SK-N-SH (cell line): Measurements from ENCODE around the gene ILF3. TPM values are rescaled to one million over a fixed set of nuclear protein-coding genes. Genes with fewer than 3 reads are reported as not detected.

ENCODE experiments used
- CTCF ChIA-PET: fragments of 300-600, 350-600 bp; formaldehyde crosslinking; extraction: SDS; loops from one replicate; lab custom pipeline; 2021; lab: Yijun Ruan, JAX
- POLR2A ChIA-PET: fragments of 350-600 bp; sonication (Branson Sonifier 250); formaldehyde crosslinking; extraction: SDS; loops from one replicate; lab custom pipeline; 2020; ENCODE audit warnings: antibody characterized with exemption, inconsistent platforms; lab: Yijun Ruan, JAX
- DNase-seq: peaks from one replicate; pipeline ENCODE4 v3.0.0; 2012
- H2AFZ ChIP-seq: fragments of 200-600 bp; sonication (generic); 2 replicates; pipeline ENCODE4 v1.8.1; 2016; ENCODE audit warnings: antibody characterized with exemption, mild to moderate bottlenecking, low read depth
- H3F3A ChIP-seq: fragments of 200-600 bp; sonication (generic); replicated peaks from 2 replicates; pipeline ENCODE3; 2016; ENCODE audit warnings: antibody characterized with exemption, mild to moderate bottlenecking; ENCODE audit not compliant: insufficient read depth
- H3K27ac ChIP-seq, 2 experiments: fragments of 200-500 bp in 1 of 2; fragments of 200-600 bp in 1 of 2; sonication (Bioruptor generic) in 1 of 2; sonication (generic), shearing (Covaris generic) in 1 of 2; 2 replicates each; pipeline versions ENCODE4 v1.5.1 to v1.6.1; 2014 to 2016; ENCODE audit warnings: low read depth in 2 of 2, inconsistent platforms in 1 of 2, low read length in 1 of 2, mild to moderate bottlenecking in 1 of 2, mixed read lengths in 1 of 2
- H3K27me3 ChIP-seq: fragments of 200-600 bp; sonication (generic), shearing (Covaris generic); 2 replicates; pipeline ENCODE4 v1.6.1; 2016; ENCODE audit warnings: mixed run types; ENCODE audit not compliant: insufficient read depth
- H3K36me3 ChIP-seq, 2 experiments: fragments of 200-500 bp in 1 of 2; fragments of 200-600 bp in 1 of 2; sonication (Bioruptor generic) in 1 of 2; sonication (generic) in 1 of 2; replicated peaks in 1 of 2; 2 replicates each; pipeline versions ENCODE3 to v1.5.1; 2014 to 2016; ENCODE audit warnings: low read length in 1 of 2, mild to moderate bottlenecking in 1 of 2; ENCODE audit not compliant: insufficient read depth in 2 of 2, control insufficient read depth in 1 of 2
- H3K4me1 ChIP-seq, 2 experiments: fragments of 200-500 bp in 1 of 2; fragments of 200-600 bp in 1 of 2; sonication (Bioruptor generic) in 1 of 2; sonication (generic), shearing (Covaris generic) in 1 of 2; 2 replicates each; pipeline versions ENCODE4 v1.5.1 to v1.6.1; 2014 to 2016; ENCODE audit warnings: low read depth in 1 of 2, low read length in 1 of 2, mixed run types in 1 of 2; ENCODE audit not compliant: insufficient read depth in 2 of 2, control insufficient read depth in 1 of 2
- H3K4me2 ChIP-seq: fragments of 200-600 bp; sonication (generic), shearing (Covaris generic); 2 replicates; pipeline ENCODE4 v1.6.1; 2017; ENCODE audit warnings: mixed run types
- H3K4me3 ChIP-seq, 2 experiments: fragments of 200-500 bp in 1 of 2; fragments of 200-600 bp in 1 of 2; sonication (Bioruptor generic) in 1 of 2; sonication (generic), shearing (Covaris generic) in 1 of 2; 2 replicates each; pipeline versions ENCODE4 v1.5.1 to v1.8.1; 2014 to 2016; ENCODE audit warnings: low read depth in 2 of 2, inconsistent platforms in 1 of 2, low read length in 1 of 2, mild to moderate bottlenecking in 1 of 2, mixed read lengths in 1 of 2, moderate library complexity in 1 of 2
- H3K79me2 ChIP-seq: fragments of 200-600 bp; sonication (generic); 2 replicates; pipeline ENCODE4 v1.8.1; 2017; ENCODE audit warnings: mild to moderate bottlenecking; ENCODE audit not compliant: insufficient read depth
- H3K9ac ChIP-seq: fragments of 200-600 bp; sonication (generic); 2 replicates; pipeline ENCODE4 v1.6.1; 2017; ENCODE audit warnings: mixed run types
- H3K9me2 ChIP-seq: fragments of 200-600 bp; sonication (generic); 2 replicates; pipeline ENCODE4 v1.6.1; 2017; ENCODE audit warnings: mixed run types
- H3K9me3 ChIP-seq: fragments of 200-600 bp; sonication (generic); 2 replicates; pipeline ENCODE4 v1.6.1; 2017; ENCODE audit warnings: mixed run types, mild to moderate bottlenecking, moderate library complexity
- H4K20me1 ChIP-seq: fragments of 200-600 bp; sonication (generic); 2 replicates; pipeline ENCODE4 v1.6.1; 2017; ENCODE audit warnings: mild to moderate bottlenecking, mixed run types; ENCODE audit not compliant: insufficient read depth
- EZH2phosphoT487 ChIP-seq: fragments of 200-600 bp; sonication (generic); IDR thresholded peaks from 2 replicates; pipeline ENCODE4 v1.6.1; 2017; ENCODE audit warnings: low read depth, mixed run types, mild to moderate bottlenecking, antibody characterized with exemption, moderate library complexity, borderline replicate concordance
- FOSL2 ChIP-seq: IDR thresholded peaks from 2 replicates; pipeline ENCODE4 v1.4.0; 2012; ENCODE audit warnings: low read depth, mild to moderate bottlenecking, moderate library complexity, borderline replicate concordance
- FOXJ3 ChIP-seq: sonication (generic); formaldehyde crosslinking; IDR thresholded peaks from 2 replicates; pipeline ENCODE4 v1.5.1; 2020; ENCODE audit warnings: mild to moderate bottlenecking, missing genetic modification reagents
- MEF2A ChIP-seq: IDR thresholded peaks from 2 replicates; pipeline ENCODE4 v1.4.0; 2012; ENCODE audit warnings: low read depth, borderline replicate concordance
- NRF1 ChIP-seq: IDR thresholded peaks from 2 replicates; pipeline ENCODE4 v1.6.1; 2012; ENCODE audit warnings: low read depth, mild to moderate bottlenecking, low read length
- PBX3 ChIP-seq: IDR thresholded peaks from 2 replicates; pipeline ENCODE4; 2012
- POLR2AphosphoS5 ChIP-seq: IDR thresholded peaks from 2 replicates; pipeline ENCODE4 v1.6.1; 2012; ENCODE audit warnings: low read depth, low read length
- RAD21 ChIP-seq: IDR thresholded peaks from 2 replicates; pipeline ENCODE4 v1.6.1; 2012; ENCODE audit warnings: mild to moderate bottlenecking, low read length
- REST ChIP-seq: IDR thresholded peaks from 2 replicates; pipeline ENCODE4 v1.6.1; 2012; ENCODE audit warnings: mild to moderate bottlenecking, low read depth, low read length, moderate library complexity
- RXRA ChIP-seq: IDR thresholded peaks from 2 replicates; pipeline ENCODE4 v1.4.0; 2012; ENCODE audit warnings: low read depth, mild to moderate bottlenecking, borderline replicate concordance
- SIN3A ChIP-seq: IDR thresholded peaks from 2 replicates; pipeline ENCODE4 v1.6.1; 2012; ENCODE audit warnings: low read depth, mild to moderate bottlenecking, low read length, moderate library complexity, borderline replicate concordance
- TAF1 ChIP-seq: IDR thresholded peaks from 2 replicates; pipeline ENCODE4 v1.6.1; 2012; ENCODE audit warnings: low read depth, mild to moderate bottlenecking, low read length, moderate library complexity, borderline replicate concordance
- TCF12 ChIP-seq: IDR thresholded peaks from 2 replicates; pipeline ENCODE4 v1.4.0; 2012
- USF2 ChIP-seq: fragments of 150-350 bp; IDR thresholded peaks from 2 replicates; pipeline ENCODE4 v1.6.1; 2017; ENCODE audit warnings: antibody characterized with exemption, low read length, low read depth, borderline replicate concordance
- YY1 ChIP-seq: IDR thresholded peaks from 2 replicates; pipeline ENCODE4 v1.4.0; 2012; ENCODE audit warnings: low read depth, mild to moderate bottlenecking
- ZBTB33 ChIP-seq: IDR thresholded peaks from 2 replicates; pipeline ENCODE4 v1.4.0; 2012; ENCODE audit warnings: low read depth, borderline replicate concordance
- WGBS: methylation state at CpG from one replicate; pipeline ENCODE4 v1.1.6; 2017; ENCODE audit warnings: low lambda C conversion rate; 5-methylcytosine and 5-hydroxymethylcytosine counted together
- polyA plus RNA-seq, 3 experiments: library from polyadenylated mRNA; depleted of rRNA; stranded (reverse); fragments of >200 nt; gene quantifications; 2 replicates each; pipeline ENCODE4 v1.2.3, GENCODE V29; 2012

The ILF3 gene
- polyA plus RNA-seq, 1 of the 3 experiments (the other 2 are of a cell fraction) = 229 TPM

- peak overlapping the region; percentile 86 to 95 for H3K27ac ChIP-seq
- no CpG with 5 or more reads among the region's 18 CpGs for WGBS
- peaks cover 20% of the 10 kb centered on the region for H3F3A ChIP-seq
- CTCF ChIA-PET = interaction anchor here (0.9 to 15.7 kb wide), 3 partner anchors 9 to 81 kb away, joined by 3 to 330 read pairs (median 9); no protein-coding TSS in a partner anchor
- no peak for DNase-seq
- TF ChIP-seq USF2 = no peak
- no peak for TF ChIP-seq PBX3
- TF ChIP-seq TCF12 = no peak
- TF ChIP-seq MEF2A = no peak
- no peak for TF ChIP-seq REST
- TF ChIP-seq RXRA = no peak
- no peak for TF ChIP-seq RAD21
- TF ChIP-seq EZH2phosphoT487 = no peak
- TF ChIP-seq, all 33 proteins: peak for 0
- POLR2A ChIA-PET = interaction anchor here (0.7 kb wide), 1 partner anchor 142 kb away, joined by 3 read pairs; no protein-coding TSS in a partner anchor
- Histone ChIP-seq H3K9me2 (no peaks in the 10 kb centered on the region), H4K20me1 (peaks cover 37% of the 10 kb centered on the region), H3K4me1 (peaks cover 0 to 9% of the 10 kb centered on the region in 2 experiments), H3K4me3 (peak overlapping the region; percentile 77 to 98), H3K36me3 (peaks cover 3 to 21% of the 10 kb centered on the region in 2 experiments), H3K4me2 (peak overlapping the region; percentile 97), H3K9ac (peak overlapping the region; percentile 99), H3K9me3 (no peaks in the 10 kb centered on the region), H3K27me3 (no peaks in the 10 kb centered on the region), H3K79me2 (peaks cover 51% of the 10 kb centered on the region), H2AFZ (peak overlapping the region; percentile 66; the same call in 1 of the 2 replicates)
These were observed 739 bp upstream of the ILF3 start for GRCh38 chr19:10653482-10653731.

GRCh38 chr19:10654610-10655456 is 687 bp downstream of the ILF3 start:
- Histone ChIP-seq H3K79me2 (peaks cover 65% of the 10 kb centered on the region), H3K4me2 (peak overlapping the region; percentile 100), H3K4me3 (peak overlapping the region; percentile 77 to 98), H3K4me1 (peaks cover 0 to 9% of the 10 kb centered on the region in 2 experiments), H2AFZ (no peak overlapping the region), H3K9me2 (no peaks in the 10 kb centered on the region), H3K9ac (peak overlapping the region; percentile 99), H3K9me3 (no peaks in the 10 kb centered on the region), H3F3A (peaks cover 19% of the 10 kb centered on the region), H4K20me1 (peaks cover 52% of the 10 kb centered on the region), H3K27me3 (no peaks in the 10 kb centered on the region), H3K36me3 (peaks cover 4 to 25% of the 10 kb centered on the region in 2 experiments), H3K27ac (peak overlapping the region; percentile 87 to 95)
- ChIA-PET CTCF (interaction anchor here (1.4 to 2.1 kb wide), 4 partner anchors 9 to 74 kb away, joined by 3 to 11 read pairs (median 5); no protein-coding TSS in a partner anchor), POLR2A (interaction anchor here (1.3 kb wide), 1 partner anchor 41 kb away, joined by 7 read pairs; no protein-coding TSS in a partner anchor)
- under 1% methylated on average over 21 of the region's 73 CpGs for whole genome bisulfite sequencing
- TF ChIP-seq FOSL2 (no peak), FOXJ3 (CRISPR knock-in tag) (no peak), ZBTB33 (no peak), SIN3A (0 out of 2 replicates have a peak, but pooled peaks have one; percentile 6), TAF1 (peak; percentile 66), YY1 (peak; percentile 88), POLR2AphosphoS5 (peak; percentile 45; the same call in 1 of the 2 replicates), NRF1 (peak; percentile 50; the same call in 1 of the 2 replicates)
- peak; percentile 95 for DNase-seq
